Body of pancreas (tissue), 4 donors: ENCODE results near the gene MAPK9.

Experiments
- POLR2A ChIP-seq, 3 donors: fragments of 450-650 bp; IDR thresholded peaks; one replicate each; pipeline ENCODE4 v1.6.1; 2016; ENCODE audit warnings: antibody characterized with exemption in 3 of 3, mild to moderate bottlenecking in 2 of 3
- TF ChIP-seq, protein P1 (sequence below), 7 experiments: fragments of 450-650 bp in 4 of 7; fragments of 200-600 bp in 3 of 7; sonication (generic) in 3 of 7; IDR thresholded peaks; one replicate each; pipeline ENCODE4 v1.5.1; 2016 to 2019; ENCODE audit warnings: antibody characterized with exemption in 7 of 7

DNA sequence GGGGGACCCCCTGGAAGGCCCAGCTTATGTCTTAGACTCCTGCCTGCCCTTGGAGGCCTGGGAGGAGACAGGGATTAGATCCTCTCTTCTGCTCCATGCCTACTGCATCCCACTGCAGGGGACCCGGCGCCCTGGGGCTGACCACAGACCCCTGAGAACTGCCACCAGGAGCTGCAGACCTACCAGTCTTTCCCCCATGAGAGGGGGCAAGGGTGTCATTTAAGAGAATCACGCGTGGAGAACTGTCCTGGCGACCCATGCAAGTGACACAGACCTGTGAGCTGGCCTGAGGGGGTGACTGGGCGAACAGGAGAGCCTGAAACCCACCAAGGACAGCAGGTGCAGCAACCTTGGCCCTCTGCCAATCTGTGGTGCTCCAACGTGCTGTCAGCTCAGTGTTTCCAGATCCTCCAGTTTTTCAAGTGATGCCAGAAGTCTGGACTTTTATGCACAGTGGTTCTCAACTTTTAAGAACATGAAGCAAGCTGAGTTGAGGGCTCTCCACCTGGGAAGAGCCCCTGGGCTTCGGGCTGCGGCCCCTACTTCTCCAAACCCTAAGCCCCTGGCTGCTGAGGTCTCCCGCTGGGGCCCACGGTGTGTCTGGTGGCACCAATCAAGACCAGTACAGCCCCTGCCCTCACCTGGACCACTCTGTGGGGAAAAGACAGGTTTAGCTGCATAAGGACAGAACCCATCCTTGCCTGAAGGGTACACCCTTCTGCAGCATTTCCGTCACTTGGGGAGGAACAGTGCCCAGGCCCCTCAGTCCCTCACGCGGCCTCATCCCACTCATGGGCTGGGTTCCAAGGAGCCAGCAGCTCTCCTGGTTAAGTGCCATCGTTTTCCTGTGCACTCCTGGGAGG lies 43.1 kb upstream of the MAPK9 start:
- no peak for TF ChIP-seq POLR2A (IDR thresholded peaks at IDR 0.05)
- TF ChIP-seq, protein P1, sequence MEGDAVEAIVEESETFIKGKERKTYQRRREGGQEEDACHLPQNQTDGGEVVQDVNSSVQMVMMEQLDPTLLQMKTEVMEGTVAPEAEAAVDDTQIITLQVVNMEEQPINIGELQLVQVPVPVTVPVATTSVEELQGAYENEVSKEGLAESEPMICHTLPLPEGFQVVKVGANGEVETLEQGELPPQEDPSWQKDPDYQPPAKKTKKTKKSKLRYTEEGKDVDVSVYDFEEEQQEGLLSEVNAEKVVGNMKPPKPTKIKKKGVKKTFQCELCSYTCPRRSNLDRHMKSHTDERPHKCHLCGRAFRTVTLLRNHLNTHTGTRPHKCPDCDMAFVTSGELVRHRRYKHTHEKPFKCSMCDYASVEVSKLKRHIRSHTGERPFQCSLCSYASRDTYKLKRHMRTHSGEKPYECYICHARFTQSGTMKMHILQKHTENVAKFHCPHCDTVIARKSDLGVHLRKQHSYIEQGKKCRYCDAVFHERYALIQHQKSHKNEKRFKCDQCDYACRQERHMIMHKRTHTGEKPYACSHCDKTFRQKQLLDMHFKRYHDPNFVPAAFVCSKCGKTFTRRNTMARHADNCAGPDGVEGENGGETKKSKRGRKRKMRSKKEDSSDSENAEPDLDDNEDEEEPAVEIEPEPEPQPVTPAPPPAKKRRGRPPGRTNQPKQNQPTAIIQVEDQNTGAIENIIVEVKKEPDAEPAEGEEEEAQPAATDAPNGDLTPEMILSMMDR (IDR thresholded peaks at IDR 0.05), result no peak
